ENCODE results near the gene BHLHE41.

GRCh38 chr12:26136688-26137087, 11.9 kb upstream of the BHLHE41 start:
- TF ChIP-seq POLR2AphosphoS5 (IDR thresholded peaks at IDR 0.05; ENCODE audit: borderline replicate concordance, low read depth, low read length): no peak
- TF ChIP-seq EZH2 (IDR thresholded peaks at IDR 0.05): no peak
